SK-N-MC (cell line): ENCODE data around the gene CTNND2.

ENCODE experiments used
- EZH2 ChIP-seq: fragments of 200-600 bp; sonication (generic); IDR thresholded peaks from one replicate; pipeline ENCODE4 v1.6.1; 2017; ENCODE audit warnings: antibody characterized with exemption
- POLR2AphosphoS5 ChIP-seq: IDR thresholded peaks from 2 replicates; pipeline ENCODE4 v1.6.1; 2012; ENCODE audit warnings: mild to moderate bottlenecking, low read depth, low read length, borderline replicate concordance

DNA sequence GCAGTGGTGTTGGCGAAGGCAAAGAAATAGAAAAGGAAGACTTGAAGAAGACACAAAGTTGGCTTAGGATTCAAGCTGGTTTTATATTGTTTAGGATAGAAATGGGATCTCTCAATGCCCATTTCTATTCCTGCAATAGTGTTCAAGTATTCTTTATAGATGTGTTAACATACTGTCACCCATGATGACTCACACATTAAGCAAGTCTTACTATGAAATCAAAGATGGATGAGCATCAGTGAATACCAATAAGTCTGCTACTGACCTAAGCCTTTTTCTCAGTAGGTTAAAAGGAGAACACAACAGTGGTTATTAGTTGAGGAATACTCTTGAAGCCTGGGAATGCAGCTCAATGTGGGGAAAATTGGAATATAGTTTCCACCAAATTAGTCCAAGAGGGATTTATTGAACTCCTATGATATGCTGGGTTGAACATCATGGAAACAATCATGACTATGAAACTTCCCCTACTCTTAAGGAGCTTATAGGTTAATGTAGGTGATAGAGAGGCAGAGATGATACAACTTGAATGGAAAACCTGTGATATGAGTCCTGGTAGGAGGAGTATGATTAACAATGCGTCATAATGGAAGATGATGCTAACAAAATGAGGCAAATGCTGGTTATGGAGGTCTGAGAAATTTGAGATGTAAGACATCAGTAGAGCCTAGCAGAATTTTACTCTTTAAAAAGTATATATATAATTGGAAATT, 726.1 kb downstream of the CTNND2 start:
- no peak for TF ChIP-seq POLR2AphosphoS5
- no peak for TF ChIP-seq EZH2
